Peyer's patch (tissue), 4 donors: ENCODE data around the gene NKX1-1. TPM values are rescaled to one million over a fixed set of nuclear protein-coding genes. Genes with fewer than 3 reads are reported as not detected.

Experiments used
- DNase-seq, 3 donors: peaks; one replicate each; pipeline ENCODE4 v3.0.0-alpha.2; 2017 to 2019
- H3K27ac ChIP-seq, 4 donors: fragments of 200-600 bp; sonication (generic); one replicate each; pipeline ENCODE4 v1.5.1; 2016 to 2019
- H3K27me3 ChIP-seq, 2 donors: fragments of 200-600 bp; sonication (generic); one replicate each; pipeline ENCODE4 v1.5.1; 2019
- H3K36me3 ChIP-seq, 3 donors: fragments of 200-600 bp; sonication (generic); one replicate each; pipeline ENCODE4 v1.5.1; 2016 to 2019
- H3K4me1 ChIP-seq, 4 donors: fragments of 200-600 bp; sonication (generic); one replicate each; pipeline ENCODE4 v1.5.1; 2016 to 2019
- H3K4me3 ChIP-seq, 4 donors: fragments of 200-600 bp; sonication (generic); 1 replicate in 3 of 4; 2 replicates in 1 of 4; pipeline ENCODE4 v1.5.1; 2016 to 2019; ENCODE audit warnings: mild to moderate bottlenecking in 1 of 4
- H3K9me3 ChIP-seq, 4 donors: fragments of 200-600 bp; sonication (generic); one replicate each; pipeline ENCODE4 v1.5.1; 2016 to 2019; ENCODE audit warnings: mild to moderate bottlenecking in 1 of 4
- CTCF ChIP-seq, 6 experiments: fragments of 450-650 bp in 4 of 6; fragments of 200-600 bp in 2 of 6; sonication (generic) in 1 of 6; IDR thresholded peaks; one replicate each; pipeline ENCODE4 v1.5.1; 2017 to 2019; ENCODE audit warnings: antibody characterized with exemption in 6 of 6, mild to moderate bottlenecking in 3 of 6, moderate library complexity in 1 of 6
- POLR2A ChIP-seq, 2 donors: fragments of 450-650 bp; IDR thresholded peaks; one replicate each; pipeline ENCODE4 v1.5.1; 2017; ENCODE audit warnings: antibody characterized with exemption in 2 of 2, mild to moderate bottlenecking in 2 of 2, moderate library complexity in 2 of 2
- total RNA-seq, 4 donors: library from RNA; depleted of rRNA; stranded (reverse); fragments of >200 nt; gene quantifications; one replicate each; pipeline ENCODE4 v1.1.0, GENCODE V29; 2016

NKX1-1 gene
- total RNA-seq, 4 donors from 2014 or later, result not detected

- Histone ChIP-seq H3K4me1 (peaks cover 0 to 3% (median 0%) of the 10 kb centered on the region in 4 donors), H3K4me3 (no peak overlapping the region), H3K9me3 (no peaks in the 10 kb centered on the region), H3K36me3 (no peaks in the 10 kb centered on the region), H3K27ac (no peak overlapping the region), H3K27me3 (peaks cover 0 to 46% of the 10 kb centered on the region in 2 donors)
- peak in 1 of 3 donors; percentile 40 for DNase-seq
- no peak for TF ChIP-seq POLR2A (IDR thresholded peaks at IDR 0.05)
- no peak for TF ChIP-seq CTCF (IDR thresholded peaks at IDR 0.05)
Measured at GRCh38 chr4:1411436-1412375, 5.5 kb upstream of the NKX1-1 start.

DNA sequence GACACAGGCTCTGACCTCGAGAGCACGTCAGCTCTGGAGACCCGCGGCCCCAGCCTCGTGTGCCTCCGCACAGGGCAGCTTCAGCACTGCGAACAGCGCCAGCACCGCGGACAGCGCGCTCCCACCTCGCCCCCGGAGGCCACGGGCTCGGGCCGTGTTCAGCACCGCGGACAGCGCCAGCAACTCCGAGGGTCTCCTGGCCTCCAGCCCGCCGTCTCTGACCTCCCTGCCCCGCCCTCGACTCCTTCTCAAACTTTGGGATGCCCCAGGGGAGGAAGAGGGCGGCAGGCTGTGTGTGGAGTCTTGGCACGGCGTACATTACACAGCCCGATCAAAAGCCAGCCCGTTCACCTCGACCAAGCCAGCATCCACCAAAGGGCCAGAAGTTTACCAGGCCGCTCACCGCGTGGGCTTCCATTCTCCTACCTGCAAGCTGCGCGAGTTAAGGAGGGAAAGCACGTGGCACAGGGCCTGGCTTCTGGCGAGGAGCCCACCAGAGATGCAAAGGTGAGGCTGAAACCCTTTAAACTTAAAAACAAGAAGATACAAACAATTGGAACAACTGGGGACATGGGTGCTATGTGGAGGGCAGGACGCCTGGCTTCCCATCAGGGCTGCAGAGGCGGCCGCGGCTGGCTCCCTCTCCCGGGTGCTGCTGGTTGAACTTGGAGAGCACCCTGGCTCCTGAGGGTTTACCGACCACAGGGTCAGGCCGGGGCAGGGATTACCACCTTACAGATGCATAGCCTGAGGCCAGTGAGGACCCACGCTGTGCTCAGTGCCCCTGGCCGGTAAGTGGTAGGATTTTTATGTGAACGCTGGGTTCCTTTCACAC, 4.5 kb upstream of the NKX1-1 start:
- peaks cover 0 to 12% (median 0%) of the 10 kb centered on the region in 4 donors for H3K4me1 ChIP-seq
- peak in 2 of 3 donors; percentile 36 to 50 for DNase-seq
- H3K4me3 ChIP-seq, result no peak overlapping the region
- no peak overlapping the region for H3K27ac ChIP-seq
- peaks cover 0 to 50% of the 10 kb centered on the region in 2 donors for H3K27me3 ChIP-seq
- no peaks in the 10 kb centered on the region for H3K36me3 ChIP-seq
- TF ChIP-seq POLR2A (IDR thresholded peaks at IDR 0.05), result no peak
- H3K9me3 ChIP-seq, result no peaks in the 10 kb centered on the region

DNA sequence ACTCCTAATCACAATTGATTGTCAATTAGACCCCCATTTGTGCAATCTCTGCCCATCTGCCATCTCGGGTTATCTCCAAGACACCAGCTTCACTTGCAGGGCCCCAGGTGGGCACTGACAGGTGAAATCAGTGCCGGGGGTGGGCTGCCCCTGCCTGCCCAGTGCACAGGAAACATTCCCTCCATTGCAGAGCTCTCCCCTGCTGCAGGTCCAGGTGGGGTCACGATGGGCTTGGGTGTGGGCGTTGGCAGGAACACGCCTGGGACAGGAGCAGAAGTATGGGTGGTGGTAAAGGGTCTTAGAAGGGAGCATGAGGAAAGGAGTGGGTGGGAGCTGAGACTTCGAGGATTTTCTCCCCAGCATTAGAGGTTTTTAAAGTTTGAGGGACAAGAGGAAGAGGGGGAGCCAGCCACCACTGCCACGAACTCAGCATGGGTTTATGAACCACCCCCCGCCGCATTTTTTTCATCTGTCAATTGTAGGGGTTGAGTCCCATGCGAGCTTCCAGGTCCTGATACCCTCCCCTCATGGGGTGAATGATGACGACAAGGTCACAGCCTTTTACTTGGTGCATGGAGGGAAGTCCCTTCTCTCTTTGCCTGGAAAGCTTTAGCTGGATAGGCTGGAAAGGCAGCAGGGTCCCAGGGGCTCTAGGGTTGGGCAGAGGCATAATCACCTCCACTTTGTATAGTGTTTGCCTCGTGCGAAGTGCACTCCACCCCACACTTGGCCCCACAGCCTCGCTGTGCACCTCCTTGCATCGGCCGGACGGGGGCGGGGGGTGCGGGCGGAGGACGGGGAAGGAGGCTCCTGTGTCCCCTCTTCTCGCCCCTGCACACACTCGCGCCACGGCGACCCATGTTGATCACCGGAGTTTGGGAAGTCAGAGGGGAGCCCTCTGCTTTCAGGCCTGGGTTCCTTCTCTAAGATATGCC, 3.5 kb upstream of the NKX1-1 start:
- H3K27ac ChIP-seq, result no peak overlapping the region
- peaks cover 0 to 52% of the 10 kb centered on the region in 2 donors for H3K27me3 ChIP-seq
- peaks cover 0 to 16% (median 0%) of the 10 kb centered on the region in 4 donors for H3K4me1 ChIP-seq
- H3K4me3 ChIP-seq, result no peak overlapping the region
- H3K9me3 ChIP-seq, result no peaks in the 10 kb centered on the region
- TF ChIP-seq CTCF (IDR thresholded peaks at IDR 0.05) (no peak), POLR2A (IDR thresholded peaks at IDR 0.05) (no peak)
- DNase-seq, result no peak
- no peaks in the 10 kb centered on the region for H3K36me3 ChIP-seq

GRCh38 chr4:1409079-1409478, 2.8 kb upstream of the NKX1-1 start:
- Histone ChIP-seq H3K4me1 (peaks cover 0 to 23% (median 0%) of the 10 kb centered on the region in 4 donors), H3K36me3 (no peaks in the 10 kb centered on the region), H3K27ac (no peak overlapping the region), H3K4me3 (no peak overlapping the region), H3K9me3 (no peaks in the 10 kb centered on the region), H3K27me3 (peaks cover 0 to 56% of the 10 kb centered on the region in 2 donors)
- TF ChIP-seq CTCF (IDR thresholded peaks at IDR 0.05) (no peak), POLR2A (IDR thresholded peaks at IDR 0.05) (no peak)
- peak in 1 of 3 donors; percentile 37 for DNase-seq

- Histone ChIP-seq H3K9me3 (no peaks in the 10 kb centered on the region), H3K4me1 (peaks cover 0 to 29% (median 0%) of the 10 kb centered on the region in 4 donors), H3K27ac (no peak overlapping the region), H3K4me3 (no peak overlapping the region), H3K27me3 (peaks cover 0 to 57% of the 10 kb centered on the region in 2 donors), H3K36me3 (no peaks in the 10 kb centered on the region)
- DNase-seq, result peak in 2 of 3 donors; percentile 34 to 38
- TF ChIP-seq CTCF (IDR thresholded peaks at IDR 0.05), result no peak
- TF ChIP-seq POLR2A (IDR thresholded peaks at IDR 0.05), result no peak
Measured at GRCh38 chr4:1408418-1408817, 2.2 kb upstream of the NKX1-1 start.
